Measurements from ENCODE around the gene DMAP1.

GRCh38 chr1:44264451-44264771, 51.1 kb downstream of the DMAP1 start:
- no peak for TF ChIP-seq POLR2A (IDR thresholded peaks at IDR 0.05)
- TF ChIP-seq CTCF (IDR thresholded peaks at IDR 0.05), result no peak

Data from right lobe of liver (tissue), 4 donors.